GF-D8 (cell line): ENCODE results near the gene MSLN.

ENCODE experiments used
- DNase-seq: peaks from one replicate; lab custom pipeline; 2025; lab: John Stamatoyannopoulos, UW

MSLN gene

DNA sequence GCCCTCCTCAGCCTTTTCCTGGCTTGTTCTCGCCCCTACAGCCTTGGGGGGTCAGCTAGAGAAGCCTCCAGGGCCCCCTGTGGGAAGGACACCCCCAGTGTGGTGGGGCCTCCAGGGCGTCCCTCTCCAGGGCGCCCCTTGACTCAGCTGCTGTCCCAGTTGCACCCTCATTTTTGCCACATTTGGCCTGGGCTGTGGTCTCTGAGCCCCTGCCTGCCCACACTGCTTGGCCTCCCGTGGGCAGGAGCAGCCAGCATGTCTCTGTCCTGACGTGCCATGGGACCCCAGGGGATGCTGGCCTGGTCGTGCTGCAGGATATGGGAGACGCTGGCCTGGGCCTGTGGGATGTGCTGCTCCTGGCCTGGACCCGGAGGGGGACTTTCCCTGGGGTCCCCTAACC, 32.9 kb downstream of the MSLN start:
- DNase-seq = no peak

DNA sequence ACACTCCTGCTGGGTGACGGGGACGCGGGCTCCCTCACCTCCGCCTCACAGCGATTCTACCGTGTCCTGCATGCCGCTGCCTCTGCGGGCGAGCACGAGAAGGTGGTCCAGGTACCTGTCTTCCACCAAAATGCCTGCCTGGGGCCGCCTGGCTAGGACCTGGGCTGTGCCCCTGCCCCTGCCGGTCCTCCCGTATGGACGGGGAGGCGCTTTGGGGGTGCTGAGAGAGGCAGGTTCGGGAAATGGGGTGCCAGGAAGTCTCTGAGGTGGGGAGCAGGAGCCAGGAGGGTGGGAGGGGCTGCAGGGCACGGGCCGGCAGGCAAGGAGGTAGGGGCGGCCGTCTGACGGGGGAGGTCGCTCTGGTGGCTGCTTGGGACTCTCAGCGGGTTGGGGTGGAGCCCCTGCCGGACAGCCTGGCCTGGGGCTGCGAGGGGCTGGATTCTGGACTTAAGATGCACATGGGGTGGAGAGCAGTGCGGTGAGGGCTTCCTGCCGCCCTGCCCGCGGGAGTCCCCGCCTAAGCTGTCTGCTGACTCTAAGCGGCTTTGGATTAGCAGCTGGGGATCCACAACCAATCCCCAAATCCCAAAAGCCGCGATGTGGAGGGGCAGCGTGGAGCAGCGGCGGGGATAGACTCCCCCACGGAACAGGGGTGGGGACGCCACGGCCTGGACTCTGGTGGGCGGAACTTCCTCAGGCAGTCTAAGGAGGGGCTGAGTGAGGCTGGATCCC, 33.7 kb downstream of the MSLN start:
- DNase-seq = no peak

DNA sequence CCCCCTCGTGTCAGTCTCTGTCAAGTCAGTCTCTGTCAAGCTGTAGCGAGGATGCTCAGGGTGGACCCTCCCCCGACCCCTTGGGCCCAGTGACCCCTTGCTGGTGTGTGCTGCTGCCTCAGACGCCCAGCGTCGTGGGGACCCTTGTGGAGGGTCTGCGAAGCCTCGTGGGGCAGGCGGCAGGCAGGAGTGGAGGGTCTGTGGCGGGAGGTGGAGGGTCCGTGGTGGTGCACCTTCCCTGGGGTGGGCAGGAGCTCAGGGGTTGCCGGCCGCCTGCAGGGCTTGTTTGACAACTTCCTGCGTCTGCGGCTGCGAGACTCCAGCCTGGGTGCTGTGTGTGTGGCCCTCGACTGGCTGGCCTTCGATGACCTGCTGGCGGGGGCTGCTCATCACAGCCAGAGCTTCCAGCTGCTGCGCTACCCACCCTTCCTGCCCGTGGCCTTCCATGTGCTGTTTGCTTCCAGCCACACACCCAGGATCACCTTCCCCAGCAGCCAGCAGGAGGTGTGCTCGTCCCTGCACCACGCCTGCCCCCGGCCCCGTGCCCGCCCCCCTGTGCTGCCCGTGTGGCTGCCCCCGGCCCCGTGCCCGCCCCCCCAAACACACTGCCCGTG, 34.4 kb downstream of the MSLN start:
- DNase-seq = no peak

DNA sequence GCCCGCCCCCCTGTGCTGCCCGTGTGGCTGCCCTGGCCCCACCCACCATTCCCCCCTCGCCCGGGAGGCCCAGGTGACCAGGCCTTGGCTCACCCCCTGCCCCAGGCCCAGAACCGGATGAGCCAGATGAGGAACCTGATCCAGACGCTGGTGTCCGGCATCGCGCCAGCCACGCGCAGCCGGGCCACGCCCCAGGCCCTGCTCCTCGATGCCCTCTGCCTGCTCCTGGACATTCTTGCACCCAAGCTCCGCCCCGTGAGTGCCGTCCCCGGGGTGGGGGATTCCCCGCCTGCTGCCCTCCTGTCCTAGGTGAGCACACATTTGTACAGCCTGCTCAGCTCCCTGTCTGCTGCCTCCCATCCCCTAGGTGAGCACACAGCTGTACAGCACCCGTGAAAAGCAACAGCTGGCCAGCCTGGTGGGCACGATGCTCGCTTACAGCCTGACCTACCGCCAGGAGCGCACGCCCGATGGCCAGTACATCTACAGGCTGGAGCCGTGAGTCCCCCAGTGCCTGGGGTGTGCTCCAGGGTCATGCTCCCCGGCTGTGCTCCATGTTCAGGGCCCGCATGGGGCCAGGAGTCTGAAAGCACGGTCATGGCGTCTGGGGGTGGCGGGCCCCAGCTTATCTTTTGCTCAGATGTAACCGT, 35.2 kb downstream of the MSLN start:
- DNase-seq = no peak

DNA sequence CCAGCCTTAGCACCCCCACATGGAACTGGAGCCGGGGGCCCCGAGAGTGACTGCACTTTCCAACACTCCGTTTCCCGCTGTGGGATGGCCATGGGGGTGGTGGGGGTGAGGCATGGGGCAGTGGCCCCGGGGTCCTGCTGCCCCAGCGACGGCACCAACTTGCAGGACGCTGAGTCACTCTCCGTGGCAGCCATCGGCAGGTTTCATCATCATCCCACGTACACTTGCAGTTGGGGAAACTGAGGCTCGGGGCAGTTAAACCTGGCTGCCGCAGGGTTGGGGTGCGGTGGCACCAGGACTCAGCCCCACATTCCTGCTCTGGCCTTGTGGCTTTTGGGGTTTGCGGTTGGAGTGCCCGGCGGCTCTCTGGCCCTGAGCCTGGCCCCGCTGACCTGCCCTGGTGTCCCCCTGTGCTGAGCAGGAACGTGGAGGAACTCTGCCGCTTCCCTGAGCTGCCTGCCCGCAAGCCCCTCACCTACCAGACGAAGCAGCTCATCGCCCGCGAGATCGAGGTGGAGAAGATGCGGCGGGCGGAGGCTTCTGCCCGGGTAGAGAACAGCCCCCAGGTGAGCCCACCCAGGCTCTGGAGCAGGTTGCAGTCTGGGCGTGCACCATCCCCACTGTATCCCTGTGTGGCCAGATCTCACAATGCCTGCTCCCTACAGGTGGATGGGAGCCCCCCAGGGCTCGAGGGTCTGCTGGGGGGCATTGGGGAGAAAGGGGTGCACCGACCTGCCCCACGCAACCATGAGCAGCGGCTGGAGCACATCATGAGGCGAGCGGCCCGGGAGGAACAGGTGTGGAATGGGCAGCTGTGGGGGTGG, 36.0 kb downstream of the MSLN start:
- no peak for DNase-seq

DNA sequence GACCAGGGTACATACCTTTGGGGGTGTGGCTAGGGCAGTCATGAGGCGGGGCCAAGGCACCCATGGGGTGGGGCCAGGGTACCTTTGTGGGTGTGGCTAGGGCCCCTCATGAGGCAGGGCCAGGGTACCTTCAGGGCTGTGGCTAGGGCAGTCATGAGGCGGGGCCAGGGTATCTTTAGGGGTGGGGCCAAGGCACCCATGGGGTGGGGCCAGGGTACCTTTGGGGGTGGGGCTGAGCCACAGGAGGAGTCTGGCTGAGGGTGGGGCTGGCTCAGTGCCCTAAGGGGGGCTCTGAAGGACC, 36.5 kb downstream of the MSLN start:
- DNase-seq = no peak

DNA sequence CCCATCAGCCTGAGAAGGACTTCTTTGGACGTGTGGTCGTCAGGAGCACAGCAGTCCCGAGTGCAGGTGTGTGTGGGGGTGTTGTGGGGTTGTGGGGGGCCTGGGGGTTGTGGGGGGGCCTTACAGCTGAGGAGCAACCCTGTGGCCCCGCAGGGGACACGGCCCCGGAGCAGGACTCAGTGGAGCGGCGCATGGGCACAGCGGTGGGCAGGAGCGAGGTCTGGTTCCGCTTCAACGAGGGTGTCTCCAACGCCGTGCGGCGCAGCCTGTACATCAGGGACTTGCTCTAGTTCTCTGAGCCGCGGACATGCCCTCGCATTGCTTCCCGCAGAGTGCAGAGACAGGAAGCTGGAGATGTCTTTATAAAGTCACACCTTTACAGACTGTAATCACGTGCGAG, 37.2 kb downstream of the MSLN start:
- DNase-seq = no peak

DNA sequence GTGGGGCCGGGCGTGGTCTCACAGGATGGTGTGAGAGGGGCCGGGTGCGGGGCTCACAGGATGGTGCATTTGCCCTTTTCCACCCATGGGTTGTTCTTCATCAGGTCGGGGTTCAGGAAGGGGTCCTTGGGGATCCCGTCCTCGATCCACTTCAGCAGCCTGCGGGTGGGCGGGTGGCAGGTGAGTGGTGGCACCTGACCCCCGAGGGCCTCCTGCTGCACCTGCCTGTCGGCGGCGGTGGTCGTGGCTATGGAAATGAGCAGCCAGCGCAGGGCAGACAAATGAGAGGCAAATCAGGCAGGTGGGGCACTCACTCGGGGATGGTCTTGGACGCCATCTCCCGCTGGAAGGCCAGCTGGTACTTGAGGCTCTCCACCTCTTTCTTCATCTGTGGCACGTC, 38.1 kb downstream of the MSLN start:
- DNase-seq = no peak

DNA sequence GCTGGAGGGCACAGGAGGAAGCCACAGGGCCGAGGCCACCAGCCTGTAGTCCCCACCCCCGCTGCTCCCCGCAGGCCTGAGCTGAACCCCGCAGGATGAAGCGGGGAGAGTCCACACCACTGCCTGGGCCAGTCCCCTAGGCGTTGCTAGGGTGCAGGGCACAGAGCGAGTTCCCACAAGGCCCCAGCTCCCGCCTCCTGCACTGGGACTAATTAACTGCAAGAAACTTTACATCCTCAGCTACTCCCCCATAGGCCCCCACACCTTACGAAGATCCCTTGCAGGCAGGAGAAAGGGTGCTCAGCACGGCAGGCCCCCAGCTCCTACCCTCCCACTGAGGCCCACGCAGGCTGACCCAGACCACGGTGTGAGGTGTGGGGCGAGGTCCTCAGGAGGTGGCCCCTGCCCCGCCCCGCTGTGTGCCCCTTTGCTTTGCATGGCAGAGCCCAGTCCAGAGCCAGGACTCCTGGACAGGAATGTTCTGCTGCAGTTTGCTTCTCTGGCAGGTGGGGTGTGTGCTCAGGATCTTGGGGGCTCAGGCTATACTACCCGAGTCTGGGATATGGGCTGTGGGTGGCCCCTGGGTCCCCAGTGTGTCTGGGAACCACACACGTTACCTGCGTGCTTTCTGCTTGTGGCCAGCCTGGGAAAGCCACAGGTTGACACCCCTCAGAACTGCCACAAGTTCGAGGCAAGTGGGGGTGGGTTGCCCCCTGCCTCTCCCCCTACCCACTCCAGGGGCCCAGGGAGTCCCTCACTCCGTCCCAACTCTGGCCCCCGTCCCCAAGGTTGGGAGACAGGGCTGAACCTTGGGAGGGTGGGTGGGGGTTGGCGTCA, 38.8 kb downstream of the MSLN start:
- DNase-seq = no peak

DNA sequence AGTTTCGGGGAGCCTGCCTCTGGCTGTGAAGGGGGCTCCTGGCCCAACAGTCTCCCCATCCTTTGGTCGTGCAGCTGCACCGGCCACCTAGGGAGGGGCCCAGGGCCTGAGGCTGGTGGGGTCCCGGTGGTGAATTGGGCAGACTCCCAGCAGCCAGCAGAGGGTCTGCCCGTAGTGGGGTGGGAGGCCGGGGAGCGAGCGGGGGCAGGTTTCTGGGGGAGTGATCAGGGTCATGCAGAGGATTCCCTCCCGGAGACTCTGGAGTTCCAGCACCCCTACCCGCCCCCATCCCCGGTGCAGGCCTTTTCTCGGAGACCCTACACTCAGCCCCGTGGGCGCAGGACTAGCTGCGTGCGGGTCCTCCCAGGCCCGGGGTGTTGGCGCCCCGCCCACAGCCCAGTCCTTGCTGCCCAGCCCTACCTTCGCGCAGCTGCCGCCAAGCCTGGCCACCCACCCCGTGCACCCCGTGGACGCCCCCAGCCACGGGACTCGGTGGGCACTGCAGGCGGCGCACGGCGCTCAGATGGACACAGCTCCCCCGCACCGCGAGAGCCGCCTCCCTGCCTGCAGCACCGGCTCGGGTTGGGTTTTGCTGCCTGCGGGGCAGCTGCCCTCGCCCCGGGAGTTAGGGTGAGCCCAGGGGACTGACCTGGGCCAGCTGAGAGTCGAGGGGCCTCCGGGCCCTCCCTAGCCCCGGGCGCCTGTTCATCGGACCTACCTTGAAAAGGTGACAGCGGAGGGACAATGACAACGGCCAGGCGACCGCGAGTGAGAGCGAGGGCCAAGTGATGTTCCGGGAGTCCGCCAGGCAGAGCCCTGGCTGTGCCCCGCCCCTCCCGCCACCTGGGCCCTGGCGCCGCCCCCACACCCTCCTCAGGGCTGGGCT, 39.7 kb downstream of the MSLN start, which contains the start of gene GNG13:
Gene GNG13, minus strand, starts transcription at position 787 of the 886 bp plus-strand sequence. CDS start 1,657 bp downstream, outside the sequence.
- DNase-seq = no peak

DNA sequence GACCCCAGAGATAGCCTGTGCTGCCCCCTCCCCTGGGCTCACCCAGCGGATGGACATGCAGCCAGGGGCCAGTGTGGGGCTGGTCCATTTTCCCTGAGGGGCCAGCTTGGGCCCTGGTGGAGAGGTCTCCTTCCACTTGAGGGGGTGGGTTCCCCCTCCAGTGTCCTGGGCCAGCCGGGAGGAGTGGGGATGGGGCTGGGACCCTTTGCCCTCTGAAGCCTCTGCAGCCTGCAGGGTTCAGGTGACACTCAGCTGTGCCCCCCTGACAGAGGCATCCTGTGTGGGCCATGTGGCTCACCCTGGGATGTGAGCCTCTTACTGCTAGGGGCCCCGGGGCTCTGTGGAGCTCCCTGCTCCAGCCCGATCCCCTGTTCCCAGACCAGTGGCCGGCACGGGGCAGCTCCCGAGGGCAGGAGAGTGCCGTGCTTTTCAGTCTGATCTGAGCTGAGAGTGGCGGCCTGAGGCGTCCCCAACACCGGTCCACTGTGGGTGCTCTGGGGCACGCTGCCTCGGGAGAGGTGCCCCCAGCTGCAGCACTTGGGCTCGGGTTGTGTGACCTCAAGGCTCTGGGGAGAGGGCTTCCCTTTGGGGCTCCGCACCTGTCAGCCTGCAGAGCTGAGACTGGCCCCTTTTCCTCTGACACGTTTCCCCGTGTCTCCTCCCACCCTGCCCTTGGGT, 40.4 kb downstream of the MSLN start:
- no peak for DNase-seq

DNA sequence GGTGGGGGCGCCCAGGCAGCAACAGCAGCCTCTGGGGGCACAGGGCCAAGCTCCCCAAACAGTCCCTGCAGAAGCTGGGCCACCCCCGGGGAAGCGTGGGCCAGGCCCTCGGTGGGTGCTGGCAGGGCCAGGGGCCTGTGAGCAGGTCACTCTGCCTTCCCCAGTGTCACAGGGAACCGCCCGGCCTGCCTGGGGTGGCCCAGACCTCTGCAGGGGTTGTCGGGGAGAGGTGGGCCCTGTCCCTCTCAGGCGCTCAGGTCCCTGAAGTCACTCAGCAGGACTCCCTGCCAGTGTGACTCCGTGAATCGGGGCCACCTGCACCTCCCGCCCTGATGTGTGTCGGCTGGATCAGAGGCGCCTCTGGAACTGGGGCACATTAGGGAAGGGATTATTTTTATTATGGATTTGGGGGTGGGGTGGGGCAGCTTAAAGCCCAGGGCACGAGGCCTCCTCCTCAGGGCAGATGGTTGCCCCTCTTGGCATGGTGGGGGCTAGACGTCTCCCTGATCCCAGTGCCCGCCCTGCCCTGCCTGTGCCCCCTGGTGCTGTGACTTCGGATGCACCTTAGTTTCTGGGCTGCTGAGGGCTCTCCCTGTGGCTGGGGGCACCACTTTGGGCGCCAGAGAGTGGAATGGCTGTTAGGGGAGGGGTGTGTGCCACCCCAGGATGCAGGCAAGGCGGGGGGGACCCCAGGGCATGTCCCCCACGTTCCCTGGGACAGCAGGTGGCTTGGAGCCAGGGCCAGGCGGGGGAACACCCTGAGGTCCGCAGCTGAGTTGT, 41.2 kb downstream of the MSLN start:
- DNase-seq = no peak

DNA sequence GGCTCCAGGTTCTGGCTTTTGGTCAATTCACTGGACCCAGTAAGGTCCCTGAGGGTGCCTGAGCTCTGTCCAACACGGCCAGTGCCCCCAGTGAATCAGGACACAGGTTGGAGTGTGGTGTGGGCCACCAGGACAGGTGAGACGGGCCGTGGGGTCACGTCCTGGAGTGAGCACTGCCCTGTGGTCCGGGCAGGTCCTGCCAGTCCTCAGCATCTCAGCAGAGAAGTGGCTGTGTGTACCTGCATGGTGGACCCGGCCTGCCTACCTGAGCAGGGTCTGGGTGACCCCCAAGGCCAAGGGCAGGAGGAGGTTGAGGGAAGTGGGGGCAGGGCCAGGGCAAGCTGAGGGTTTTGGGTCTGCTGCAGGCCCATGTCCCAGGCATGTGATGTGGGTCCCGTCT, 41.9 kb downstream of the MSLN start:
- no peak for DNase-seq

DNA sequence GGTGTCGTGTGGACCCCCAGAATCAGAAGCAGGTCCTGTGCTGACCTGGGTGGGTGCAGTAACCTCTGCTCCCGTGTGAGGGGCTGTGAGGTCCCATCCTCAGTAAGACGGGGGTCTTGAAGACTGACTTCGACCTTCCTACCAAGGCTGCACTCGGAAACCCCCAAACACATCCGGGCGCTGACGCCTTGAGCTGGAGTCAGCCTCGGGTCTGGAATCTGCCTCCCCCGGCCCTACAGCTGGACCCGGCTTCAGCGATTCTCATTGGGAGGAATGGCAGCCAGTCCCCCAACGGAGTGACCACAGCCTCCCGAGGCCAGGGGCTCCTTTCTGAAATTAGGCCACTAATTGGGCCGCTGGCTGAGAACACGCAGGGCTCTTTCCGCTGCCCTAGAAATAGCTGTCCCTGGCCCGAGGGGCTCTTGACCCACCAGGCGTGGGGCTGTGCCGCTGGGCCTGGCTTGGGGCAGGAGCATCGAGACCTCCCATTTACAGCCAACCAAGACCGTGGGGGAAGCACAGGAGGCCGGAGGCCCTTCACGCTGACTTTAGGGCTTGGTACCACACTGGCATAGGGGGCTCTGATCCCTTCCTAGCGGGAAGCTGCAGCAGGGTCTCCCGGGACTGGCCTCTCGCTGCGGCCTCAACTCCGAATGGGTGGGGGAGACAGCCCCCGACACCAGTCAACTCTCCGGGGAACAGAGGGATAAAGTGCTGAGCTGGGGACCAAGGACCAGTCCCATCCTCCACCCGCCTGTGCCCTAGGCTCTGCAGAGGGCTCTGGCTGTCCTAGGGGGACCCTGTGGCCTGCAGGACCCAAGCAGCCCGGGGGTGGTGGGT, 42.6 kb downstream of the MSLN start:
- no peak for DNase-seq

DNA sequence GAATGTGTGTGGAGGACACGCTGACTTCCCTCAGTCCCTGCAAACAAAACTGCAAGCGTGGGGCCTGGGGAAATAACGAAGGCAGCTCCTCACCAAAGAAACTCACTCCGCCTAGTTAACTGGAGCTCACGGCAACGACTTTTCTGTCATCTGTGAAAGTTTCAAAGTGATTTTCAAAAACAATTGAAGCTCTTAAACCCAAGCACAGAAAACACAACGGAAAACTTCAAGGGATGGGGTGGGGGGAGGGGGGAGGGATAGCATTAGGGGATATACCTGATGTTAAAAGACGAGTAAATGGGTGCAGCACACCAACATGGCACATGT, 43.2 kb downstream of the MSLN start:
- no peak for DNase-seq

DNA sequence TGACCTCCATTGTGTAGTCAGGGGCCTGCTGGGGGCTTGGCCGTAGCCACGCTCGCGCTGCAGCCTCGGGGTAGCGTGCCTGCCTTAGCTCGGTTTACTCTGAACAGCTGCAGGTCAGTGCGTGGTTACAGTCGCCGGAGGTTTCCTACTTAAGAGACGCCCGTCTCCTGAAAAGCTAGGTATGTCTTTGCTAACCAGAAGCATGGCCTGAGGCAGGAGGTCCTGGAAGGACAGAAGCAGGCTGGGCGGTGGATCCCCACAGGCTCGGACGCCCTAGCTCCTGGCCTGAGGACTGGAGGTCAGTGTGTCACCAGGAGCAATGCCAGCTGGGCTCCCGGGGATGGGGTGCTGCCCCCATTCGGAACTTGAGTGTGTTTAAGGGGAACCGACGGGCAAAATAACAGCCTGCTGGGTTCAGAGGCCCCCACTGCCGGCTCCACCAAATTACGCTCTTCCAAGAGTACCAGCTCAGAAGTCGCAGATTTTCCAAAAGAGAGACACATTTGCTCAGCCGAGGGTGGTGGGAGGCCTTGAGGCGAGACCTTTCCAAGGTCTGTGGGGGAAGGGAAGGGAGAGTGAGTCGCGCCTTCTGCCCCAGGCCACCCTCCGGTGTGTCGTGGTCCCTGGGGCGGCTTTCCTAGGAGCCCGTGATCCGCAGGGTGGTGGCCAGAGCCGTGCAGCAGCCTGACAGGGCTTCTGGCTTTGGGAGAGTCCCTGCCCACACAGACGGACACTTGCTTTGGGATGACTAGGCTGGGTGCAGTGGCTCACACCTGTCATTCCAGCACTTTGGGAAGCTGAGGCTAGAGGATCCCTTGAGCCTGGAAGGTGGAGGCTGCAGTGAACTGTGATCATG, 43.9 kb downstream of the MSLN start:
- DNase-seq = no peak

DNA sequence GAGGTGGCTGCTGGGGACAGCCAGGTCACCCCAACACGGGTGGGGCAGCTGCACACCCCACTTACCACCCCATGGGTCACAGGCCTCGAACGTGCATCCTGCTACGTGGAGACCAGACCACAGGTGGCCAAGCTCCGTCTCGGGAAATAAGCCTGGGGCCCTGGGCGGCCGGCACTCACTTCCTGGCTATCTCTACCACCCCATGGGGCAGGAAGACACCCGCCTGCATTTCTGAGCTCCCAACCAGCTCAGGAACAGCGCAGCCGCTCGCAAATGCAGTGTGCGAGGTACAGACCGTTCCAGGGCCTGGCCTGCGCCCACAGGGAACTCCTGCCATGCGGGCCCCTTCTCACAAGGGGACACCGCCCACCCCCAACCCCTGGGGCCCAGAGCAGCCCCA, 44.9 kb downstream of the MSLN start:
- no peak for DNase-seq
